ENCODE results near the gene PYROXD2. TPM values are rescaled to one million over a fixed set of nuclear protein-coding genes. Genes with fewer than 3 reads are reported as not detected.

Gene PYROXD2
- total and polyA plus RNA-seq, 2 of the 13 experiments (the other 11 are each of a cell fraction or from before 2014, with no cell fraction given) = 2.0 to 6.2 TPM

GRCh38 chr10:98402931-98403718 lies 11.9 kb downstream of the PYROXD2 start (continued):
- TF ChIP-seq HNF1A (IDR thresholded peaks at IDR 0.05; ENCODE audit: low read depth) (no peak), HNF1A (CRISPR knock-in tag; IDR thresholded peaks at IDR 0.05; ENCODE audit: borderline replicate concordance) (no peak), SMAD9 (CRISPR knock-in tag; IDR thresholded peaks at IDR 0.05) (no peak), ZNF746 (CRISPR knock-in tag; IDR thresholded peaks at IDR 0.05) (no peak)

- ATAC-seq = no peak
- WGBS (ENCODE audit: low lambda C conversion rate) = 82% methylated on average over 7 of the region's 7 CpGs
- no peaks in the 10 kb centered on the region for H4K20me1 ChIP-seq (ENCODE audit: insufficient read depth, low read length)
- in situ Hi-C loops (cut with HindIII; ENCODE audit: extremely low pct_ligation_motif_present, low pct_unique_long_range_greater_than_20kb) = no loop called here
- no peaks in the 10 kb centered on the region for H3K9me3 ChIP-seq (ENCODE audit: low read length)
- ChIA-PET POLR2A (no interaction called here), CTCF (ENCODE audit: low intra/inter-chr PET ratio, low total read pairs) (no interaction called here)
- H3K27ac ChIP-seq (ENCODE audit: extremely low read length, insufficient read depth, low read length) = no peak overlapping the region
- FAIRE-seq = no peak
- no peak overlapping the region for H3K9ac ChIP-seq (ENCODE audit: insufficient read depth, low read depth, low read length)
- H3K79me2 ChIP-seq (ENCODE audit: insufficient read depth, low read length) = no peaks in the 10 kb centered on the region
- H3K36me3 ChIP-seq (replicated peaks in 1 of 2; ENCODE audit: control insufficient read depth in 1 of 2, insufficient read depth in 2 of 2, low read length in 2 of 2) = no peaks in the 10 kb centered on the region
- no peak overlapping the region for H3K4me3 ChIP-seq (replicated peaks in 1 of 3; ENCODE audit: insufficient read depth in 1 of 3, low read depth in 2 of 3, low read length in 3 of 3)
- H2AFZ ChIP-seq (ENCODE audit: low read length) = no peak overlapping the region
- no peak overlapping the region for H3K4me2 ChIP-seq (ENCODE audit: low read depth, low read length)
- intact Hi-C loops (cut with micrococcal nuclease; ENCODE audit: unreplicated experiment) = no loop called here
- no TSS peak for BruUV-seq (replicated peaks)
- no peaks in the 10 kb centered on the region for H3K27me3 ChIP-seq (ENCODE audit: control insufficient read depth in 1 of 2, insufficient read depth in 2 of 2, low read length in 2 of 2)
- no peak for DNase-seq (ENCODE audit: low spot score)
- H3K4me1 ChIP-seq (ENCODE audit: insufficient read depth, low read length) = no peaks in the 10 kb centered on the region
- TF ChIP-seq KDM3A (CRISPR knock-in tag; IDR thresholded peaks at IDR 0.05; ENCODE audit: low read depth) (no peak), ZEB1 (IDR thresholded peaks at IDR 0.05; ENCODE audit: insufficient replicate concordance, low read depth) (no peak), ZNF513 (CRISPR knock-in tag; conservative IDR thresholded peaks at IDR 0.05) (no peak), BCLAF1 (IDR thresholded peaks at IDR 0.05) (no peak), CERS6 (CRISPR knock-in tag; IDR thresholded peaks at IDR 0.05) (no peak), IKZF1 (IDR thresholded peaks at IDR 0.05) (no peak), ZNF33A (CRISPR knock-in tag; IDR thresholded peaks at IDR 0.05; ENCODE audit: borderline replicate concordance) (no peak), MBNL3 (CRISPR knock-in tag; conservative IDR thresholded peaks at IDR 0.05) (no peak)
Observed at GRCh38 chr10:98402478-98402877, 12.5 kb downstream of the PYROXD2 start.
